DMS153 treated with DMSO at 0.1 percent for 48 hours (cell line): Measurements from ENCODE around the gene LIN7B.

Experiments used
- DNase-seq: peaks from one replicate; lab custom pipeline; 2025; ENCODE audit not compliant: unreplicated experiment; lab: John Stamatoyannopoulos, UW

LIN7B gene, protein sequence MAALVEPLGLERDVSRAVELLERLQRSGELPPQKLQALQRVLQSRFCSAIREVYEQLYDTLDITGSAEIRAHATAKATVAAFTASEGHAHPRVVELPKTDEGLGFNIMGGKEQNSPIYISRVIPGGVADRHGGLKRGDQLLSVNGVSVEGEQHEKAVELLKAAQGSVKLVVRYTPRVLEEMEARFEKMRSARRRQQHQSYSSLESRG

GRCh38 chr19:49113762-49114629, at the start of gene LIN7B:
Gene LIN7B, plus strand, starts transcription at chr19:49114370. Its CDS starts 35 bp downstream, at chr19:49114405.
- DNase-seq, result peak; percentile 63

DNA sequence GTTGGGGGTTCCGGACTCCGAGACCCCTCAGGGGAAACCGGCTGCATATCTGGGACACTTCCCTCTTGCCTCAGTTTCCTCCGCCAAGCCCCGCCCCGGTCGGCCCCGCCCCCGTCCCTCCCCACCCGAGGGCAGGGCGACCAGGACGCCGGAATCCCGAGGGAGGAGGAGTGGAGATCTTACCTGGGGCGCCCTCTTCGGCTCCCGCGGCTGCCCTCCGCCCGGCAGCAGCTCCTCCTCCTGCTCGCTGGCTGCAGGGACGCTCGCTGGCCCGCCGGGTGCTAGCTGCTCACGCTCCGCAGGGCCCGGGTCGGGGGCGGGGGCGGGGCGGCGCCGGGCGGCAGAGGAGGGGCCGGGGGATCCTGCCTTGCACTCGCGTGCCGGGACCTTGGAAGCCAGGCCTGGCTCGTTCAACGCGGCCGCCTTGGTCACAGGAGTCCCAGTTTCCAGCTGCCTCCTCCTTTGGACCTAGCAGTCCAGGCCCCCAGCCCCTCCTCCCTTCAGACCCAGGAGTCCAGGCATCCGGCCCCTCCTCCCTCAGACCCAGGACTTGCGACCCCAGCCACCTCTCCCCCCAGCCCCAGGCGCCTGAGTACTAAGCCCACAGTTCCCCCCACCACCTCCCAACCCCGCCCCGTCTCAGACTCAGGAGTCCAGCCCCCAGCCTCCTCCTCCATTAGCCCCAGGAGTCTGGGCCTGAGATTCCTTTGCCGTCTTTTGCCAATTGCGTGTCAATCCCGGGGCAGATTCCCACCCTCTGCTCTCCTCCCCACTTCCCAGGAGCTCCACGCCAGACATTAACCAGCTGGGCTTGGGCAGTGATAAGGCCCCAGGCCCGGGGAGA, 49.2 kb upstream of the LIN7B start, which contains the start of gene NTF4:
Gene NTF4 (minus strand): TSS at position 51 of the 844 bp plus-strand sequence. CDS start 2,821 bp downstream, outside the sequence.
- no peak for DNase-seq

GRCh38 chr19:49065905-49066512, 48.2 kb upstream of the LIN7B start:
- DNase-seq, result no peak

- DNase-seq, result no peak
These were observed 46.6 kb upstream of the LIN7B start for GRCh38 chr19:49067554-49067953.

DNA sequence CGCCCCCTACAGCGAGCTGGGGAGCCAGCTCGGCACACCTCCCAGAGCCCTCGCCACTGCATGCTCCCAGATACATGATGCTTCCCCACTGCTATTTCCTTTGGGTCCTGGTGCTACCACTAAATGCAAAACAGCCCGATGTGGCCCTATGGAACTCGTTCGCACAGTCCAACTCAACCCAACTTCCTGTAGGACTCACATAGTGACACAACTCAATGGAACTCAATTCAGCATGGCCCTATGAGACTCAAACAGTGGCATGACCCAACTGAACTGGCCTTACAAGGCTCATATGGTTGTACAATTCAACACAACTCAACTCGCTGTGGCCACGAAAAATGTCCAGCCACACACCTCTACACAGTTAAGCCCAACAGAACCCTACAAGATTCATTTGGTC, 45.1 kb upstream of the LIN7B start:
- DNase-seq, result no peak

GRCh38 chr19:49070416-49070815, 43.8 kb upstream of the LIN7B start:
- no peak for DNase-seq

- DNase-seq, result no peak
These were observed 42.2 kb upstream of the LIN7B start for GRCh38 chr19:49071860-49072547.

GRCh38 chr19:49073514-49074378, 40.4 kb upstream of the LIN7B start:
- no peak for DNase-seq

DNA sequence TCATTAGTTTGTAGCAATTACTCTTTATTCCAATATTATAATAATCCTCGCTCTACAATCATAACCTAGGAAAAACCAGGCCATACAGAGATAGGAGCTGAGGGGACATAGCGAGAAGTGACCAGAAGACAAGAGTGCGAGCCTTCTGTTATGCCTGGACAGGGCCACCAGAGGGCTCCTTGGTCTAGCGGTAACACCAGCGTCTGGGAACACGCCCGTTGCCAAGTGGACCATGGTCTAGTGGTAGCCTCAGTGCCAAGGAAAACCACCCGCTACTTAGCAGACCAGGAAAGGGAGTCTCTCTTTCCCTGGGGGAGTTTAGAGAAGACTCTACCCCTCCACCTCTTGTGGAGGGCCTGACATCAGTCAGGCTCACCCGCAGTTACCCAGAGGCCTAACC, 39.3 kb upstream of the LIN7B start:
- DNase-seq, result peak; percentile 14

- DNase-seq, result no peak
These were observed 33.8 kb upstream of the LIN7B start for GRCh38 chr19:49080392-49080791.

GRCh38 chr19:49081273-49081672, 32.9 kb upstream of the LIN7B start:
- DNase-seq, result no peak

DNA sequence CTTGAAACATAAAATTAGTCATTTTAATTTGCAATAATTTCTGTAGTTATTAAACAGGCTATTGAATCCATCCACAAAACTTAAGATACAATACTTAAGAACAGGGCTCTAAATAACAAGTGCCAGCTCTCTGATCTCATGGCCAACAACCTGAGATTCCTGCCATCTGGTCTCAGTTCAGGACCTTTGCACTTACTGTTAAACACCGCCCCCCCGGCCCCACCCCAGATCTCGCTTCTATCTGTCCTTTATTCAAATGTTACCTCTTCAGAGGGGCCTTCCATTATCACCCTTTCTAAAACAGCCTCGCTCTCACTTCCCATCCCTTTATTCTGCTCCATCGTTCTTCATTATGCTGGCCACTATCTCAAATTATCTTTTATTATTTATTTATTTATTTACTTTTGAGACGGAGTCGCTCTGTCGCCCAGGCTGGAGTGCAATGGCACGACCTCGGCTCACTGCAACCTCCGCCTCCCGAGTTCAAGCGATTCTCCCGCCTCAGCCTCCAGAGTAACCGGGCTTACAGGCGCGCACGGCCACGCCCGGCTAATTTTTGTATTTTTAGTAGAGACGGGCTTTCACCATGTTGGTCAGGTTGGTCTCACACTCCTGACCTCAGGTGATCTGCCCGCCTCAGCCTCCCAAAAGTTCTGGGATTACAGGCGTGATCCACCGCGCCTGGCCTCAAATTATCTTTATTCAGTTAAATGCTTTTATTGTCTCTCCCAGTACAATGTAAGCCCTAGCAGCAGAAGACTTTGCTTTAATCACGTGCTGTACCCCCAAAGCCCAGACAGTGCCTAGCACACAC, 29.8 kb upstream of the LIN7B start:
- DNase-seq, result no peak

DNA sequence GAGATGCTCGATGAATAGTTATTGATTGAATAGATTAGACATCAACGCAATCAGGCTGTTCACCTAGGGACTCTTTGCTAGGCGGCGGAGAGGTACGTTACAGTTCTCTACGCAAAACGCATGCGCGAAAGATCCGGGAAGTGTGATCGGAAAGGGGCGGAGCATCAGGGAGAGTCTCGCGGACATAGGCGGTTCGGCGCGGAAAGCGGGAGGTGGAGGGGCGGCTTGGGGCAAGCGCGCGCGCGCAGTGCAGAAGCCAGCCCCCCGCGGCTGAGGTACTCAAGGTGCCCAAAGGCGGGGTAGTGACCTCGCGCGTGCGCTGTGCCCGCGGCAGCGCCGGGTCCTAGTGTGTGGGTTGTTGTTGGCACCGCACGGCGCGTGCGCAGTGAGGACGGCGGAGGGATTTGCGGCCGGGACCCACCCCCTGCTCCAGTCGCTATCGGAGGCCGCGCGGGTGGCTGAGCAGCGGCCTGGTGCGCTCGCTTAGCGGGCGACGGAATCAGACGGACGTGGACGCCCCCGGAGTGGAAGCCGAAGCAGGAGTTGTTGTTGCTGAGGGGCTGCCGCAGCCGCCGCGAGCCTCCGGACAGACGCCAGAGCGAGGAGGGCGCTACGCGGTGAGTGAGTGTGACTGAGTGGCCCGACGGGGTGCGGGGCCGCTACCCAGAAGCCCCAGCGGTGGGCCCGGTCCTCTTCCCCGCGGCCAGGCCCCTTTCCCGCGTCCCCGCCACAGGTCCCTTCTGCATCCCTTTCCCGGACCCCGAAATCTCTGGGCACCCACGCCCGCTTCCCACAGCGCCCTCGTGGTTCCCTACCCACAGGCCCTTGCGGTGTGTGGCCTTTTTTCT, 28.9 kb upstream of the LIN7B start, which contains the start of gene SNRNP70:
Gene SNRNP70 (plus strand): TSS at position 432 of the 848 bp plus-strand sequence. CDS start 964 bp downstream, outside the sequence.
- DNase-seq, result peak; percentile 97

DNA sequence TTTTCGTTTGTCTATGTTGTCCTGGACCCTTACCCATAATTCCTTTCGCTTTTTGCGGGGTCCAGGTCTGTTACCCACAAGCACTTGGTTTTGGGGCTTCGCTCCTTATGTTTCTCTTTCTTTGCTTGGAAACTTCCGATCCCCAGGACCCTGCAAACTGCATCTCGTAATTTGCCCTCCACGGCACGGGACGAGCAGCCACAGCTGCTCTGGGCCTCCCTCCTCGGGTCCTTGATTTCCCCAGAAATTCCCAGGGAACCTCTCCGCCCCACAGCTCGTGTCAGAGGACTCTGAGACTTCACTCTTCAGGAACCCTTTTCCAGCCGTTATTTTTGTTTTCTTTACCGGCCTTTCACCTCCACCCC, 28.3 kb upstream of the LIN7B start:
- no peak for DNase-seq

- no peak for DNase-seq
These were observed 27.9 kb upstream of the LIN7B start for GRCh38 chr19:49086296-49086695.

DNA sequence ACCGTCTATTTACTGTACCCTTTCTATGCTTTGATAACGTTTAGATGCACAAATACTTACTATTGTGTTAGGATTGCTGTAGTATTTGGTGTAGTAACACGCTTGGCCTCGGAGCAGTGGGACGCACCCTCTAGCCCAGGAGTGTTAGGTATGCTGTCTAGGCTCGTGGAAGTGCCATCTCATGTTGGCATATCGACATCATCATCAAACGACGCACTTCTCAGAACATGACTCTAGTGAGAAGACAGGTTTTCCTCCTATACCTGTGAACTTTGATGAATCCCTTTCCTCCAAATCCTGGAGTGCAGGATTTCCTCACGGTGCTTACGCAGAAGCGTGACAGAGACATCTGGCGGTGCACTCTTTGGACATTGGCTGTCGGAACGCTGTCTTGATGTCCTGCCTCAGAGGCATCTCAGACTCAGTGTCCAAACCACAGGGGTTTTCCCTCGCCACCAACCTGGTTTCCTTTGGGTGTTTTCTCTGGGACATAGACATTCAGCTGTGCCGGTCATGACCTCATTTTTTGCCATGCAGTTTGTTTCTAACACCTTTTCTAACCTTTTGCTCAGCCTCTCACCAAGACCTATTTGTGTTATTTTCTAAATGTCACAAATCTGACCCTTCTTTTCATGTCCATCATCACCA, 22.7 kb upstream of the LIN7B start:
- DNase-seq, result no peak

GRCh38 chr19:49092686-49093085, 21.5 kb upstream of the LIN7B start:
- DNase-seq, result no peak
